Measurements from ENCODE around the gene IRX6. TPM values are rescaled to one million over a fixed set of nuclear protein-coding genes. Genes with fewer than 3 reads are reported as not detected.

Gene IRX6
- total RNA-seq, 1 donor from 2014 or later, result not detected

DNA sequence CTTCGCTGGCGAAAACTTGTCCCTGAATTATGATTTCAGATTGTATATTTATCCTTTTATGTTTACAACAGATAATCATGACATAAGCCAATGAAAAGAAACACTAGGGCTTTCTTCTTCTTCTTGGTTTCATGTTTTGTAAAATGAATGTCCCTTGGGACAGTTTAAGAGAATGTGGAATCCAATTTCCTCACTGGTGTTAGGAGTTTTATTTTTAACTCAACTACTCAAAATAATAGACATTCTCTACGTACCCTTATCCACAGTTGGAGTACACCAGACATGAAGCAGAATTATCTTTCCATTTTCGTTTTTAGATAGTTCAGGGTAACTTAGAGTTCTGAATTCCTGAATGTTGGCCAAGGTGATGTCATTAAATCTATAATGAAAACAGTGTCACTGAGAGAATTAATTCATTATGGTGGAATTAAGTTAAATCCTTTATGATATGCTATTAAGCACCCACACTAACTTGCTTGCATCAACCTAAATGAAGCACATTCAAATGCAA, 43.4 kb downstream of the IRX6 start:
- no peak for DNase-seq (ENCODE audit: low read depth, low spot score)

DNA sequence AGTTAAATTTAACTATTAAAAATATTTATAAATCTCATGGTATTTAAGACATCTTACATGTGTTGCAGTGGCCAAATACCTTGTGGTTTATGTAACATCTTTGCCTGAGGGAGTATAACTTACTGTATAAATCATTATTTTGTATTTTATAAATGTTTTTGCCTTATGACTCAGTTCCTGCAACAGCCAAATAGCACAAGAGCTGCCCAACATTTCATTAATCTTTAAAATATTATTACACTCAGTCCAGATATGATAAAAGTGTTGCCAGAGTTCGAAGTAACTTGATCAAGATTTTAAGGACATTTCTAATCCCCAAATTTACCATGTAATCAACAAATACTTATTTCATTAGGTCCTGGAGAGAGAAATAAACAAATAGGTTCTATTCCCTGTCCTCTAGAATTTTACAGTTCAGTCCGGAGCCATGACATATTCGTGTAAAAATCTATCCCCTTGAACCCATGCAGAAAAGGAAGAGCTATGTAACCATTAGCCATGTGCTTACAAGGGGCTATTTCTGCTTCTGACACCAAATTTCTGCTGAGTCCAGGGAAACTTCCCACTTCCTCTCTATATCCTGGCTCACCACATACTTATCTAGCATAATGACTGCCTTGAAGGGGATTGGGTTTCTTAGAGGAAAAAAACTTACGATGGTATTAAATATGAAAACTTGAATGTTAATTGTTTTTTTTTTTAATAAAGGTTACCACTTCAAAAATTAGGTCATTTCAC, 44.0 kb downstream of the IRX6 start:
- no peak for DNase-seq (ENCODE audit: low read depth, low spot score)

- no peak for DNase-seq (ENCODE audit: low read depth, low spot score)
These were observed 45.1 kb downstream of the IRX6 start for GRCh38 chr16:55369151-55369550.

- DNase-seq (ENCODE audit: low read depth, low spot score), result no peak
These were observed 46.9 kb downstream of the IRX6 start for GRCh38 chr16:55370762-55371482.

- DNase-seq (ENCODE audit: low read depth, low spot score), result no peak
These were observed 48.9 kb downstream of the IRX6 start for GRCh38 chr16:55372792-55373488.

- no peak for DNase-seq (ENCODE audit: low read depth, low spot score)
These were observed 49.5 kb downstream of the IRX6 start for GRCh38 chr16:55373489-55373832.

- DNase-seq (ENCODE audit: low read depth, low spot score), result no peak
These were observed 52.0 kb downstream of the IRX6 start for GRCh38 chr16:55376045-55376444.

- no peak for DNase-seq (ENCODE audit: low read depth, low spot score)
These were observed 52.7 kb downstream of the IRX6 start for GRCh38 chr16:55376567-55377167.

DNA sequence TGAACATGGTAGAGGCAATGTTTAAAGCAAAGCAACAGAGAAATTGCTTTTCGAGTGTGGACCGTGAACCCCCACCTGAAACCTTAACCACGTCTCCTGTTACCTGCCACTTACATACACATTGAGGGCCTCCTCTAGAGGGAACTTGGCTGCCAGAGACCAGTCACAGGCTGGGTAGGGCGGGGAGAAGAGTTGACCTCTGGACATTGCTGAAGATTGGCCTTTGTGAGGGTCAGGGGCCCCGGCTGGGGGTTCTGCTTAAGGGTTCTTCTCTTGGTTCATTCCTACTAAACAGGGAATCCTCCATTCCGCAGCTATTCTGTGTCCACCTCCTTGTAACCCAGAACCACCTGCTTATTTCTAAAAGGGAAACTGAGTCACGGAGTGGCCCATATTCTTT, 53.8 kb downstream of the IRX6 start:
- no peak for DNase-seq (ENCODE audit: low read depth, low spot score)

GRCh38 chr16:55378616-55379015, 54.6 kb downstream of the IRX6 start:
- no peak for DNase-seq (ENCODE audit: low read depth, low spot score)

DNA sequence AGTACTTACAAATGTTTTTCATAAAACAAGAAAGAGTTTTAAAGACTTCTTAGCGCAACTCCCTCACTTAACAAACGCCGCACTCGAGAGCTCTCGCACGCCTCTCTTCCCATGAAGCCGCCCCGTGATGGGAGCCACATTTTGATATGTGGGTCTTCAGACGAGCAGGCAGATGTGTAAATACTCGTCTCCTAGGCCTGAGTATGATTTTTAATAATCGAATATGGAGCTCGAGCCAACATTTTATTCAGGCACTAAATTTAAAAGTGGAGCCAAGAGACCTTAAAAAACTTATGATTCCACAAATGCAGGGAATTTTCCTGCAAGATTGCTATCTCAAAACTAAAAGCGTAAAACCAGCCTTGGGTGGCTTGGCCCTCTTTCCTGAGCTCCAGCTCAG, 55.4 kb downstream of the IRX6 start:
- DNase-seq (ENCODE audit: low read depth, low spot score), result no peak

DNA sequence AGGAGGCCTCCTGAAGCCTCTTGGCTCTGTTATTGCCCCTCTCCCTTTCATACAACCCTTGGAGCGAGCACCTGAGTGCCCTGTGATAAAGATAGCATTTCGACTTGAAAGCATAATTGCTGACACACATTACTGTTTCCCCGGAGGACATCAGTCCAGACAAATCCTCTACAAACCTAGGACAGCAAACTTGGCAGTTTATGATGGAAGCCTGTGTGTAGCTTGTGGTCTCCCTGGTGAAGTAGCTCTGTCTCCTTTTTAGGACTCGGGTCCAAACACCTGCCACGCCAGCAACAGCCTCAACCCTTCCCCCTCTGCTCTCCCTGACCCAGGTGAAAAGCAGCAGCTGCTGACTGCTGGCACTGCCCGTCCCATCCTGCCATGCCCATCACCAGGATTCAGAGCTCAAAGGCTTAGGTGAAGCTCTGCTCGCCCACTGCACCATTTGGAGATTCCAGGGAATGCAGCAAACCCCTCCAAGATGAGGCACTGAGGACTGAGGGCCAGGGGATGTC, 55.9 kb downstream of the IRX6 start:
- no peak for DNase-seq (ENCODE audit: low read depth, low spot score)

Other genes with a start within 250 kb of the IRX6 start
- gene MMP2, start 155.0 kb downstream of the IRX6 start, total RNA-seq, result 214 and 219 TPM in 2 replicates
- 22.9 and 46.5 TPM in 2 replicates for gene LPCAT2, start 184.9 kb downstream of the IRX6 start, total RNA-seq
- 0.66 and 1.9 TPM in 2 replicates for gene CAPNS2, start 242.5 kb downstream of the IRX6 start, total RNA-seq

Data from pulmonary artery endothelial cell (primary cell).